Heart left ventricle (tissue), 16 donors: ENCODE results near the gene N4BP3. TPM values are rescaled to one million over a fixed set of nuclear protein-coding genes. Genes with fewer than 3 reads are reported as not detected.
A peak's percentile ranks its signal among the peaks of the same experiment; 100 is the strongest.
"Not testable (repeated sequence)": the region's sequence is repeated elsewhere in the genome, so short reads cannot be mapped to it uniquely, and the experiment has no call there.

ENCODE experiments used
- ATAC-seq, 4 donors: fragments of 200-7000 bp; cut with Tn5 transposase; one replicate each; pipeline ENCODE4 v1.9.1; 2020 to 2022; ENCODE audit warnings: moderate library complexity in 4 of 4, mild to moderate bottlenecking in 3 of 4, moderate number of reproducible peaks in 1 of 4
- DNase-seq, 5 donors: peaks; one replicate each; pipeline ENCODE4 v3.0.0-alpha.2; 2020
- H3K27ac ChIP-seq, 12 donors: fragments of 200-600 bp; sonication (generic) in 4 of 12; one replicate each; pipeline versions ENCODE4 v1.5.0 to v1.8.0; 2016 to 2022; ENCODE audit warnings: mild to moderate bottlenecking in 2 of 12
- H3K27me3 ChIP-seq, 9 donors: fragments of 200-600 bp; sonication (generic) in 2 of 9; one replicate each; pipeline versions ENCODE4 v1.5.1 to v1.8.0; 2016 to 2022; ENCODE audit warnings: mild to moderate bottlenecking in 3 of 9
- H3K36me3 ChIP-seq, 9 donors: fragments of 200-600 bp; sonication (generic) in 2 of 9; one replicate each; pipeline versions ENCODE4 v1.5.0 to v1.8.0; 2018 to 2022; ENCODE audit warnings: mild to moderate bottlenecking in 2 of 9
- H3K4me1 ChIP-seq, 12 donors: fragments of 200-600 bp; sonication (generic) in 4 of 12; one replicate each; pipeline versions ENCODE4 v1.5.0 to v1.8.0; 2016 to 2022; ENCODE audit warnings: mild to moderate bottlenecking in 3 of 12
- H3K4me3 ChIP-seq, 12 donors: fragments of 200-600 bp; sonication (generic) in 4 of 12; one replicate each; pipeline versions ENCODE4 v1.5.0 to v1.8.0; 2017 to 2022; ENCODE audit warnings: mild to moderate bottlenecking in 9 of 12, moderate library complexity in 4 of 12
- H3K9me3 ChIP-seq, 12 donors: fragments of 200-600 bp; sonication (generic) in 4 of 12; one replicate each; pipeline versions ENCODE4 v1.5.0 to v1.8.0; 2016 to 2022; ENCODE audit warnings: mild to moderate bottlenecking in 1 of 12
- CTCF ChIP-seq, 12 donors: fragments of 200-600 bp; sonication (generic) in 4 of 12; IDR thresholded peaks; one replicate each; pipeline versions ENCODE4 v1.5.0 to v1.8.0; 2018 to 2022; ENCODE audit warnings: antibody characterized with exemption in 12 of 12, mild to moderate bottlenecking in 5 of 12
- POLR2A ChIP-seq, 2 donors: fragments of 450-650 bp; IDR thresholded peaks; one replicate each; pipeline ENCODE4 v1.6.1; 2017; ENCODE audit warnings: antibody characterized with exemption in 2 of 2, mild to moderate bottlenecking in 2 of 2, moderate library complexity in 2 of 2
- WGBS, 4 donors: extraction: QIAGEN DNeasy Blood & Tissue Kit in 2 of 4; methylation state at CpG; one replicate each; pipeline versions ENCODE4 v1.1.5 to v1.1.7; 2013 to 2018; 5-methylcytosine and 5-hydroxymethylcytosine counted together
- intact Hi-C, 10 donors: fragments of 100-400 bp; cut with DNase I; formaldehyde crosslinking; loops; one replicate each; pipeline versions ENCODE4 v1.11.1 to v1.14.2; 2022
- polyA plus RNA-seq, 2 donors: library from polyadenylated mRNA; stranded (reverse); fragments of 200-250 nt; gene quantifications; one replicate each; pipeline ENCODE4 v1.2.3, GENCODE V29; 2013
- total RNA-seq, 9 donors: library from RNA; depleted of rRNA in 2 of 9; stranded (reverse); fragments of >200 nt in 2 of 9; fragmentation: NEBNext Ultra II Directional in 3 of 9; extraction: Animal tissue kit (Norgen Biotek cat#: 25700) in 3 of 9; gene quantifications; one replicate each; pipeline versions ENCODE4 v1.1.0 to v1.2.4, GENCODE V29; 2016 to 2023
- donor health status: ischemic (EF 13 %, LVEDD 7.1; RV severe dilation, severe dysfunction).
- donor health status: healthy with polysubstance abuse.
- donor health status: DM: no; HTN: yes; CAD: no.
- donor health status: DM: no; HTN: no; CAD: no.
- donor health status: ischemic (EF 25% LVEDD 6.9; RV normal size, moderate dysfunction).
- donor health status: ischemic (EF 25% LVEDD 5.7; RV mildly dilated, moderate dysfunction).
- donor health status: healthy.
- donor health status: DM: yes; HTN: yes; CAD: no.
- donor health status: ischemic (EF 35%, LVEDD 5.7; RV mildly dilated, moderate dysfunction).
- donor health status: nonischemic (EF 11% LVEDD 7.7; RV severe dilation, severe dysfunction).
- donor health status: DM: yes; HTN: yes; CAD: no.
- donor health status: PGD.
- donor health status: ischemic (EF 29% LVEDD 5.4; RV normal size, mild dysfunction).
- donor health status: nonischemic (EF 23%, LVEDD 6.1; RV moderate dilation, normal function).

N4BP3 gene
- total and polyA plus RNA-seq, 11 donors: 1.9 to 6.6 (median 2.8) TPM

GRCh38 chr5:178123966-178124925 lies 10.9 kb downstream of the N4BP3 start:
- no peak for ATAC-seq
- intact Hi-C loops: no loop called here
- DNase-seq: peak in 1 of 5 donors; percentile 56
- Histone ChIP-seq H3K9me3 (no peaks in the 10 kb centered on the region), H3K4me3 (no peak overlapping the region), H3K4me1 (peaks cover 0 to 48% (median 17%) of the 10 kb centered on the region in 12 donors), H3K27ac (peak overlapping the region in 2 of 12 donors; percentile 3 to 20), H3K36me3 (no peaks in the 10 kb centered on the region), H3K27me3 (peaks cover 0 to 8% (median 0%) of the 10 kb centered on the region in 9 donors)
- 87 to 92% (median 91%) methylated on average over 15 to 18 of the region's 18 CpGs for WGBS, 4 donors
- TF ChIP-seq POLR2A (IDR thresholded peaks at IDR 0.05): no peak
- no peak for TF ChIP-seq CTCF (IDR thresholded peaks at IDR 0.05)

DNA sequence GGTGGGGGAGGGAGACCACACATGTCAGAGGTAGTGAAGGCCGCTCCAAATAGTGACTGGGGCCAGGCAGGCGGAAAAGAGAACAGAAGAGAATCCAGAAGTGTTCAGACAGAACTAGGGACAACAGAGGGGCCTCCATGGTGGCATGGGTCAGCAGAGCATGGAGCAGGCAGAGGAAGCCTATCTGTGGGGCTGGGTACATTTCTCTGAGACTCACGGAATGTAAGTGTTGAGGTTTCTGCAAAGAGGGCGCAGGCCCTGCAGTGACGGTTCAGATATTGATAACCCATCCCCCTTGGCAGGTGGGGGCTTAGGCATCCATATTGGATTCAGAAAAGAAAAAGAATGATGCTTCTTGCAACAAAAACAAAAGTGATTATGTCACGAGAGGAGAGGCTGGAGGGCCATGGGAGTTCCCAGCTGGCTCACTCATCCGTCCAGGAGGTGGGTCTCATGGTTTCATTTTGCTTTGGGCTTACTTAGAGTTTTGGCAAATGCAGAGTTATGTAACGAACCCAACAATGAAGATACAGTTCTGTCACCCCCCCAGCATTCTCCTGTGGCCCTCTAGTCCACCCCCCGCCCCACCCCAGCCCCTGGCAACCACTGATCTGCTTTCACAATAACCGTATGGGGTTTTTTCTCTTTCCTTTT lies 12.0 kb downstream of the N4BP3 start:
- Histone ChIP-seq H3K4me1 (peaks cover 0 to 50% (median 17%) of the 10 kb centered on the region in 12 donors), H3K27ac (peak overlapping the region in 6 of 12 donors; percentile 14 to 42 (median 18)), H3K9me3 (no peaks in the 10 kb centered on the region), H3K36me3 (no peaks in the 10 kb centered on the region), H3K4me3 (no peak overlapping the region), H3K27me3 (peaks cover 0 to 3% (median 0%) of the 10 kb centered on the region in 9 donors)
- WGBS, 4 donors: 71 to 77% (median 75%) methylated on average over 10 of the region's 10 CpGs
- intact Hi-C loops: no loop called here
- no peak for ATAC-seq
- DNase-seq: peak in 1 of 5 donors; percentile 1
- TF ChIP-seq POLR2A (IDR thresholded peaks at IDR 0.05): no peak
- no peak for TF ChIP-seq CTCF (IDR thresholded peaks at IDR 0.05)

GRCh38 chr5:178126556-178126955 lies 13.2 kb downstream of the N4BP3 start:
- TF ChIP-seq POLR2A (IDR thresholded peaks at IDR 0.05): no peak
- no peak for TF ChIP-seq CTCF (IDR thresholded peaks at IDR 0.05)
- H3K27me3 ChIP-seq: no peaks in the 10 kb centered on the region
- DNase-seq (no peak), ATAC-seq (no peak)
- WGBS, 4 donors: 47 to 74% (median 67%) methylated on average over 3 of the region's 3 CpGs
- H3K4me1 ChIP-seq: peaks cover 0 to 41% (median 11%) of the 10 kb centered on the region in 12 donors
- no peaks in the 10 kb centered on the region for H3K9me3 ChIP-seq
- peak overlapping the region in 5 of 12 donors; percentile 43 to 67 (median 47) for H3K27ac ChIP-seq
- H3K4me3 ChIP-seq: no peak overlapping the region
- H3K36me3 ChIP-seq: no peaks in the 10 kb centered on the region
- intact Hi-C loops: no loop called here

GRCh38 chr5:178127300-178128009 lies 14.1 kb downstream of the N4BP3 start:
- H3K27me3 ChIP-seq, H3K4me3 ChIP-seq, H3K36me3 ChIP-seq, ATAC-seq, intact Hi-C loops, H3K9me3 ChIP-seq: not testable (repeated sequence)
- H3K27ac ChIP-seq: peak overlapping the region in 3 of 12 donors; percentile 47 to 67 (median 58)
- DNase-seq: peak in 1 of 5 donors; percentile 52
- peaks cover 0 to 44% (median 10%) of the 10 kb centered on the region in 12 donors for H3K4me1 ChIP-seq
- WGBS, 4 donors: 80 to 88% (median 83%) methylated on average over 13 to 14 of the region's 14 CpGs
